HUDEP-2 (cell line): ENCODE data around the gene PCDHB14.
"Not testable (repeated sequence)": the region's sequence is repeated elsewhere in the genome, so short reads cannot be mapped to it uniquely, and the experiment has no call there.

Experiments
- DNase-seq, 76 experiments: peaks; one replicate each; lab custom pipeline; 2025; ENCODE audit not compliant: unreplicated experiment in 76 of 76; lab: John Stamatoyannopoulos, UW

Gene PCDHB14

GRCh38 chr5:141223112-141223783 lies at the start of gene PCDHB14:
TSS of gene PCDHB14 (plus strand) at chr5:141223343. CDS start at chr5:141223506, 163 bp downstream.
- peak in 2 of 76 experiments; percentile 7 to 9 for DNase-seq

GRCh38 chr5:141174291-141175104 lies 48.6 kb upstream of the PCDHB14 start:
- DNase-seq: not testable (repeated sequence)

GRCh38 chr5:141175933-141176332 lies 47.2 kb upstream of the PCDHB14 start:
- DNase-seq: no peak

GRCh38 chr5:141177577-141178191 lies 45.5 kb upstream of the PCDHB14 start, which contains the start of gene PCDHB8:
TSS of gene PCDHB8 (plus strand) at chr5:141177790. CDS start at chr5:141178035, 245 bp downstream.
- DNase-seq: not testable (repeated sequence)

- not testable (repeated sequence) for DNase-seq
These were observed 43.8 kb upstream of the PCDHB14 start for GRCh38 chr5:141179371-141179770.

- not testable (repeated sequence) for DNase-seq
These were observed 43.3 kb upstream of the PCDHB14 start for GRCh38 chr5:141179876-141180275.

GRCh38 chr5:141180313-141180712 lies 42.8 kb upstream of the PCDHB14 start:
- DNase-seq: no peak

- DNase-seq: peak in 2 of 76 experiments; percentile 0 to 4
These were observed 40.9 kb upstream of the PCDHB14 start, which contains the start of gene PCDHB16 for GRCh38 chr5:141182248-141182647. TSS of gene PCDHB16 (plus strand) at chr5:141182387. CDS start at chr5:141182560, 173 bp downstream.

- not testable (repeated sequence) for DNase-seq
These were observed 38.9 kb upstream of the PCDHB14 start for GRCh38 chr5:141184117-141184855.

GRCh38 chr5:141186897-141187512 lies 36.1 kb upstream of the PCDHB14 start, which contains the start of gene PCDHB9:
TSS of gene PCDHB9 (plus strand) at chr5:141187161. CDS start at chr5:141187319, 158 bp downstream.
- DNase-seq: peak in 3 of 76 experiments; percentile 0 to 13 (median 6)

- not testable (repeated sequence) for DNase-seq
These were observed 34.5 kb upstream of the PCDHB14 start for GRCh38 chr5:141188682-141189081.

- not testable (repeated sequence) for DNase-seq
These were observed 34.0 kb upstream of the PCDHB14 start for GRCh38 chr5:141189131-141189530.

- peak in 5 of 76 experiments; percentile 1 to 16 (median 3) for DNase-seq
These were observed 30.9 kb upstream of the PCDHB14 start, which contains the start of gene PCDHB10 for GRCh38 chr5:141192110-141192725. TSS of gene PCDHB10 (plus strand) at chr5:141192353. CDS start at chr5:141192553, 200 bp downstream.

- not testable (repeated sequence) for DNase-seq
These were observed 28.8 kb upstream of the PCDHB14 start for GRCh38 chr5:141194332-141194731.

GRCh38 chr5:141196363-141196762 lies 26.8 kb upstream of the PCDHB14 start:
- DNase-seq: no peak

- no peak for DNase-seq
These were observed 23.5 kb upstream of the PCDHB14 start, which contains the start of gene PCDHB11 for GRCh38 chr5:141199359-141200235. TSS of gene PCDHB11 (plus strand) at chr5:141199627. CDS start at chr5:141199775, 148 bp downstream.

- DNase-seq: not testable (repeated sequence)
These were observed 22.0 kb upstream of the PCDHB14 start for GRCh38 chr5:141201126-141201525.

- DNase-seq: not testable (repeated sequence)
These were observed 21.5 kb upstream of the PCDHB14 start for GRCh38 chr5:141201646-141202045.
